Caco-2 (cell line): Measurements from ENCODE around the gene SCN2B. TPM values are rescaled to one million over a fixed set of nuclear protein-coding genes. Genes with fewer than 3 reads are reported as not detected.

Experiments used
- BruUV-seq: library from RNA; stranded (reverse); fragments of 400-500 nt; replicated peaks from 2 replicates; lab custom pipeline; 2021; lab: Mats Ljungman, UMichigan
- CTCF ChIA-PET: fragments of 300-600 bp; sonication (Branson Sonifier 250); formaldehyde crosslinking; loops from one replicate; lab custom pipeline; 2022; ENCODE audit warnings: antibody characterized with exemption; lab: Charles Lee
- POLR2A ChIA-PET: fragments of 300-600 bp; sonication (Branson Sonifier 250); formaldehyde crosslinking; loops from one replicate; lab custom pipeline; 2022; ENCODE audit warnings: antibody characterized with exemption; lab: Charles Lee
- DNase-seq, 2 experiments: peaks; one replicate each; pipeline versions ENCODE4 v3.0.0 to v3.0.0-alpha.2; 2020 to 2022
- H3K27me3 ChIP-seq: replicated peaks from 2 replicates; pipeline ENCODE4 v1.6.0; 2011; ENCODE audit warnings: low read length; ENCODE audit not compliant: control insufficient read depth, insufficient read depth
- H3K36me3 ChIP-seq: 2 replicates; pipeline ENCODE4 v1.5.1; 2011; ENCODE audit warnings: low read length; ENCODE audit not compliant: control insufficient read depth, insufficient read depth
- H3K4me1 ChIP-seq: fragments of 250-450 bp; sonication (Bioruptor Pico); 2 replicates; pipeline ENCODE4 v1.5.1; 2020; ENCODE audit warnings: mild to moderate bottlenecking
- H3K4me3 ChIP-seq: 2 replicates; pipeline ENCODE4 v1.5.1; 2011; ENCODE audit warnings: low read depth, mild to moderate bottlenecking, control low read depth, low read length
- H3K9me3 ChIP-seq: fragments of 250-450 bp; sonication (Bioruptor Pico); 2 replicates; pipeline ENCODE4 v1.5.1; 2020; ENCODE audit warnings: mild to moderate bottlenecking, moderate library complexity
- H3K27ac Mint-ChIP-seq: one replicate; pipeline ENCODE4 v1.8.0; 2022; ENCODE audit warnings: mixed read lengths; ENCODE audit not compliant: unreplicated experiment
- H3K27me3 Mint-ChIP-seq: one replicate; pipeline ENCODE4 v1.8.0; 2022; ENCODE audit warnings: mixed read lengths; ENCODE audit not compliant: insufficient read depth, unreplicated experiment
- H3K36me3 Mint-ChIP-seq: one replicate; pipeline ENCODE4 v1.8.0; 2022; ENCODE audit warnings: mild to moderate bottlenecking, mixed read lengths; ENCODE audit not compliant: insufficient read depth, unreplicated experiment
- H3K4me1 Mint-ChIP-seq: one replicate; pipeline ENCODE4 v1.8.0; 2022; ENCODE audit warnings: low read depth, mixed read lengths; ENCODE audit not compliant: unreplicated experiment
- H3K4me3 Mint-ChIP-seq: one replicate; pipeline ENCODE4 v1.8.0; 2022; ENCODE audit warnings: mild to moderate bottlenecking, moderate library complexity, mixed read lengths; ENCODE audit not compliant: unreplicated experiment
- H3K9me3 Mint-ChIP-seq: one replicate; pipeline ENCODE4 v1.8.0; 2022; ENCODE audit warnings: mixed read lengths; ENCODE audit not compliant: unreplicated experiment
- intact Hi-C: fragments of 100-400 bp; cut with micrococcal nuclease; formaldehyde crosslinking; loops from one replicate; pipeline ENCODE4 v1.10.0; 2022; ENCODE audit not compliant: unreplicated experiment
- total RNA-seq: library from RNA; stranded (reverse); gene quantifications from 2 replicates; pipeline ENCODE4 v1.2.3, GENCODE V29; 2022
- TF ChIP-seq, protein P1 (sequence below), 2 experiments: fragments of 200-600 bp in 1 of 2; IDR thresholded peaks; 1 replicate in 1 of 2; 2 replicates in 1 of 2; pipeline versions ENCODE4 v1.5.1 to v1.8.0; 2011 to 2022; ENCODE audit warnings: antibody characterized with exemption in 1 of 2, control low read depth in 1 of 2, inconsistent platforms in 1 of 2, low read depth in 1 of 2, low read length in 1 of 2, mild to moderate bottlenecking in 1 of 2, moderate library complexity in 1 of 2; ENCODE audit not compliant: insufficient read depth in 1 of 2, severe bottlenecking in 1 of 2, unreplicated experiment in 1 of 2

Gene SCN2B
- total RNA-seq, 1 experiment from 2014 or later = not detected

DNA sequence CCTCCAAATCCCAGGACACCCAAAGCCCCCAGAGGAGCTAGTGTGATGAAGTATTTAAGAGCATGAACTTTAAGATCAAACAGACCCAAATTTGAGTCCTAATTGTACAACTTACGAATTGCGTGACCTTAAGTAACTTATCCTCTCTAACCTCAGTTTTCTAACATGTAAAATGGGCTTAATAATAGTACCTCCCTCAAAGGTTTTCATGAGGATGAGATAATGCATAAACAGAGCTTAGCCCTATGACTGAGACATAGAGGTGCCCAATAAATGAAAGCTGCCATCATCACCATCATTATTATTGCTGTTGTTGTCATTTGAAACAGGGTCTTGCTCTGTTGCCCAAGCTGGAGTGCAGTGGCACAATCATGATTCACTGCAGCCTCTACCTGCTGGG is 9.2 kb downstream of the SCN2B start:
- no peak for DNase-seq
- no peaks in the 10 kb centered on the region for H3K36me3 ChIP-seq
- Mint-ChIP-seq H3K4me3 (no peak overlapping the region), H3K4me1 (peaks cover 16% of the 10 kb centered on the region), H3K27me3 (no peaks in the 10 kb centered on the region), H3K9me3 (no peaks in the 10 kb centered on the region), H3K27ac (no peak overlapping the region), H3K36me3 (no peaks in the 10 kb centered on the region)
- H3K4me1 ChIP-seq = peaks cover 3% of the 10 kb centered on the region; the same call in 1 of the 2 replicates
- no peak overlapping the region for H3K4me3 ChIP-seq
- BruUV-seq = no TSS peak
- intact Hi-C loops = no loop called here
- CTCF ChIA-PET = interaction anchor here (1.2 kb wide), 1 partner anchor 11 kb away, joined by 3 read pairs; no protein-coding TSS in a partner anchor
- POLR2A ChIA-PET = no interaction called here
- H3K27me3 ChIP-seq = no peaks in the 10 kb centered on the region; the same call in 1 of the 2 replicates
- H3K9me3 ChIP-seq = no peaks in the 10 kb centered on the region
- TF ChIP-seq, protein P1, sequence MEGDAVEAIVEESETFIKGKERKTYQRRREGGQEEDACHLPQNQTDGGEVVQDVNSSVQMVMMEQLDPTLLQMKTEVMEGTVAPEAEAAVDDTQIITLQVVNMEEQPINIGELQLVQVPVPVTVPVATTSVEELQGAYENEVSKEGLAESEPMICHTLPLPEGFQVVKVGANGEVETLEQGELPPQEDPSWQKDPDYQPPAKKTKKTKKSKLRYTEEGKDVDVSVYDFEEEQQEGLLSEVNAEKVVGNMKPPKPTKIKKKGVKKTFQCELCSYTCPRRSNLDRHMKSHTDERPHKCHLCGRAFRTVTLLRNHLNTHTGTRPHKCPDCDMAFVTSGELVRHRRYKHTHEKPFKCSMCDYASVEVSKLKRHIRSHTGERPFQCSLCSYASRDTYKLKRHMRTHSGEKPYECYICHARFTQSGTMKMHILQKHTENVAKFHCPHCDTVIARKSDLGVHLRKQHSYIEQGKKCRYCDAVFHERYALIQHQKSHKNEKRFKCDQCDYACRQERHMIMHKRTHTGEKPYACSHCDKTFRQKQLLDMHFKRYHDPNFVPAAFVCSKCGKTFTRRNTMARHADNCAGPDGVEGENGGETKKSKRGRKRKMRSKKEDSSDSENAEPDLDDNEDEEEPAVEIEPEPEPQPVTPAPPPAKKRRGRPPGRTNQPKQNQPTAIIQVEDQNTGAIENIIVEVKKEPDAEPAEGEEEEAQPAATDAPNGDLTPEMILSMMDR (IDR thresholded peaks at IDR 0.05; ENCODE audit: insufficient read depth in 1 of 2, low read depth in 1 of 2, low read length in 1 of 2, severe bottlenecking in 1 of 2, unreplicated experiment in 1 of 2) = no peak

GRCh38 chr11:118166641-118167040 is 9.8 kb downstream of the SCN2B start:
- no TSS peak for BruUV-seq
- H3K27me3 ChIP-seq = no peaks in the 10 kb centered on the region; the same call in 1 of the 2 replicates
- ChIA-PET POLR2A (no interaction called here), CTCF (no interaction called here)
- TF ChIP-seq, protein P1 (IDR thresholded peaks at IDR 0.05; ENCODE audit: insufficient read depth in 1 of 2, low read depth in 1 of 2, low read length in 1 of 2, severe bottlenecking in 1 of 2, unreplicated experiment in 1 of 2) = no peak
- Mint-ChIP-seq H3K9me3 (no peaks in the 10 kb centered on the region), H3K36me3 (no peaks in the 10 kb centered on the region), H3K27me3 (no peaks in the 10 kb centered on the region), H3K4me1 (peaks cover 16% of the 10 kb centered on the region), H3K4me3 (no peak overlapping the region), H3K27ac (no peak overlapping the region)
- H3K4me1 ChIP-seq = peaks cover 3% of the 10 kb centered on the region; the same call in 1 of the 2 replicates
- no peaks in the 10 kb centered on the region for H3K36me3 ChIP-seq
- intact Hi-C loops = no loop called here
- H3K4me3 ChIP-seq = no peak overlapping the region
- no peaks in the 10 kb centered on the region for H3K9me3 ChIP-seq
- no peak for DNase-seq

DNA sequence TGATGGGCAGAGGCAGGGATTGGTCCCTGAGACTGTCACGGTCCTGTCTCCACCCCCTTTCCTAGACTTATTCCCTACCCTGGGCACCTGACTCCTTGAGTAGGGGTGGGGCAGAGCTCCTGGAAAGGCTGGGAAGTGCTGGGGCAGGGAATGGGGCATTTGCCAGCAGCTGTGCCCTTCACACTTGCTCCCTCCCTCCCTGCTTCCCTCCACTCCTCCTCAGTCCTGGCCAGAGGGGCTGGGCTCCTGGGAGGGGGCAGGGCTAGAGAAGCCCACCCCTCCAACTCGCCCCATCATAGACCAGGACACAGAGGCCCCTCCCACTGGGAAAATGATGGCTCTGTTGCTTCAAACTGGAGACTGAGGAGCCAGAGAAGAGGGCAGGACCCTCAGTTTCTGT is 11.6 kb downstream of the SCN2B start:
- no peaks in the 10 kb centered on the region for H3K9me3 Mint-ChIP-seq
- H3K27me3 ChIP-seq = no peaks in the 10 kb centered on the region; the same call in 1 of the 2 replicates
- intact Hi-C loops = no loop called here
- no peaks in the 10 kb centered on the region for H3K36me3 ChIP-seq
- no peaks in the 10 kb centered on the region for H3K27me3 Mint-ChIP-seq
- no peak for DNase-seq
- H3K9me3 ChIP-seq = no peaks in the 10 kb centered on the region
- no peaks in the 10 kb centered on the region for H3K36me3 Mint-ChIP-seq
- H3K4me3 Mint-ChIP-seq = no peak overlapping the region
- no peak overlapping the region for H3K4me3 ChIP-seq
- TF ChIP-seq, protein P1 (IDR thresholded peaks at IDR 0.05; ENCODE audit: insufficient read depth in 1 of 2, low read depth in 1 of 2, low read length in 1 of 2, severe bottlenecking in 1 of 2, unreplicated experiment in 1 of 2) = no peak
- ChIA-PET POLR2A (no interaction called here), CTCF (interaction anchor here (1.2 kb wide), 1 partner anchor 8 kb away, joined by 3 read pairs; no protein-coding TSS in a partner anchor)
- peaks cover 16% of the 10 kb centered on the region for H3K4me1 Mint-ChIP-seq
- no peak overlapping the region for H3K27ac Mint-ChIP-seq
- 0 out of 2 replicates have a peak, but pooled peaks cover 3% of the 10 kb centered on the region for H3K4me1 ChIP-seq
- no TSS peak for BruUV-seq
